GM21423 (cell line): ENCODE measurements around the gene AHSA1.

Source experiments
- ATAC-seq: cut with Tn5 transposase; IDR thresholded peaks from one replicate; pipeline ENCODE4 v1.9.1; 2021; ENCODE audit warnings: mild to moderate bottlenecking, moderate library complexity; ENCODE audit not compliant: unreplicated experiment

Gene AHSA1

DNA sequence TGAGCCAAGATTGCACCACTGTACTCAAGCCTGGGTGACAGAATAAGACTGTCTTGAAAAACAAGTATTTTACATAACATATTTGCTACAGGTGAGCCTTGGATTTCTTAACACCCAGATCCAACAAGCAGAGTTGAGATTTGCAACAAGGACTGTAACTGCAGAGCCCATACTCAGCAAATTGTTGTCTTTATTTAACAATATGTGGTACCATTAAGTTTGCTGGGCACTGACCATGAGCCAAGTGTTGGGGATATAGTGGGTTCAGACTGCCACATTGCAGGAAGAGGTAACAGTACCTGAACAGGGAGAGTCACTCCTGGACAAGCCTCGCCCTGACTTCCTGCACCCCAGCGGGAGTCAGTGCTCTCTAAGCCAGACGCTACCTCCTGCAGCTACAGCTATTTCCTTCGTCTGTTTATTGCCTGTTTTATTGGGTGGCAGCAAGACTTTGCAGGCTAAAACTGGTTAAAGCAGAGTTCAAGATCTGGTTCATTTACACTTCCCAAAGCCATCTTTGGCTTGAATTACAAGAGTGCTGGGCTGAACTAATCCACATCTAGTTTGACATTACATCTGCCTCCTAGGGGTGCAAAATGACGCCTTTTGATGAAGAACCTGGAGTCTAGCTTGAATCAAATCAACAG lies 12.5 kb downstream of the AHSA1 start:
- ATAC-seq, result no peak

DNA sequence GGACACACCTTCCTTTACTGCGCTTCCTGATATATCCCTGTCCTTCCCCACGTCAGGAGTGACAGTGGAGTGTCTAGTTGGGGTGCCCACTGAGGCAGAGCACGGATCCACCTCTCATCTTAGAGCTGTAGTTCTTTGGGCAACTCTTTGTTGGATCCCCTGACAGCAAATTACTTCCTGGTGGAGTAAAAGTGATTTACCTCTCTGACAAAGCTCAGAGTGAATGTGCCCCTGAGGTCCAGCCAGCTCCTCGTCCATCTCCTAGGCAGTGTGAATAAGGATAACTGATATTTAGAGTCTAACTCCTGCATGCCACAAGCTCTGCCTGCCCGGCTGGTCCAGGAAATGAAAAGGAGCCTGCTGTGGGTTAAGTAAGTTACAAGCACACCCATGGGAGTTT lies 16.0 kb downstream of the AHSA1 start:
- no peak for ATAC-seq

DNA sequence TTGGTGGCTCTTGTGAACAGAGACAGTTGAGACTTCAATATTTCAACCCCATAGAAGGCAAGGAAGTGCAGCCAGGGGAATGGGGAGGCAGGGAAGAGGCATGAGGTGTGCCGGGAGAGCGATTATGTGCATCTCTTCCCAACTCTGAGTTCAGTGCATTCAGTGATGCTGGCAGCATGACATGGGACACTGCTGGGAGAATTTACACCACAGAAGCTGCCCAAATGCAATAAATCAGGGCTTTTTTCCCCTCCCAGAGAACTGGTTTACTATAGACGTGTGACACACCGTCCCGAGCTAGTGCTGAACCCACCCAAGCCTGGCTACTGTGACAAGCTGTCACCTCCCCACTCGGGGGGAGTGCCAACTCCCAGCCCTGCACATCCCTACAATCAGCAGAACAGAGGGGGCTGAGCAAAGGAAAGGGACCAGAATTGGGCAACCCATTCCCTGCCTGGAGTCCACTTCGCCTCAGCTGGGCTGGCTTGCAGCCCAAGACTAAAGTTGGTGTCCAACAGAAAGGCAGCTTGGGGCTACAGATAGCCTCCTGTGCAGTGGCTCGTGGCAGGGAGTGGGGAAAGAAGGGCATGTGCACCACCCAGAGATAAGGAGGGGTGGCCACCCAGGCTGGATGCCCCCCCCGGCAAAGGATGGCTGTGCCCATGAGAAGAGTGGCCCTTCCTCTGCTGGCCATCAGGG lies 16.7 kb downstream of the AHSA1 start:
- ATAC-seq, result no peak

DNA sequence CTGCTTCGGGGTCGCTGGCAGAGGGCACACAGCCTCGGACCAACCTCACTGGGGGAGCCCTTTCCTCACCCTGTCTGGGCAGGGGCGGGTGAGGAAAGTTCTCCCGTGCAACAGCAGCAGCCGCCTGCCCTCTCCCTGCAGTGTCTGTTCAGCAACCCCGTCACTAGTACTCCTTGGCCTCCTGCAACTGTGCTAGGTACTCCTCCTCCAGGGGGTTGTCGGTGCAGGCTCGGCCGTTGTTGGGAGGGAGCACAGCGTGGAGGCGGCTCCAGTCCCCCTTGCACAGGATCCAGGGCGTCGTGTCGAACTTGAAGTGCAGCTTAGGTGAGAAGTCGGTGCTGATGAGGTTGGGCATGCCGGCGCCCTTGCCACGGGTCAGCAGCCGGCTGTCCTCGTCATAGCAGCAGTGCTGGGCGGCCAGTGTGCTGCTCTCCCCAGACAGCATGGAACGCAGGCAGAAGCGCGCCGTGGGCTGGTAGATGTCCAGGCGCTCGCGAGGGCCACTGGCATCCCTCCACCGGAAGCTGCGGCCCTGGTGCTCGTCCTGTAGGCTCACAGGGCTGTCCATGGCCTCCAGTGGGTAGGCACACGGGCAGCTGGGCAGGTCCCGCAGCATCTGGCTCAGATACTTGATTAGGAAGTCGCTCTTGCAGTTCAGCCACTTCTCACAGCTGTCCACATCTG lies 17.7 kb downstream of the AHSA1 start:
- ATAC-seq, result no peak

DNA sequence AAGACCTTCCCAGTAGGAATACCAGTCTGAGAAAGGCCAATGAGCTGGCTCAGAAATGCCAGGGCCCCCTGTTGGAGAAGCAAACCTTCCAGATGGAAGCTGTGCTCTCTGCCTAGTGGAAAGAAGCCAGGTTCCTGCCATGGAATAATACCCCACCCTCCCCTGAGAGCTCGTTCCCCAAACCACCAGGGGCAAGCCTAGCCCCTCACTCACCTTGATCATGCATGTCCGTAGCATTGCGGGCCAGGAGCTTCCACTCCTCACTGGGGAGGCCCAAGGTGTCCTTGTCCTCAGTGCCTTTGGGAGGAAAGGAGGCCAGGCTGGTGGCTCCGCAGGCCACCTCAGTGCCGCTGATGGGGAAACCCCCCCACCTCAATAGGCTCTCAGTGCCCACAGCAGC lies 20.1 kb downstream of the AHSA1 start:
- ATAC-seq, result no peak

DNA sequence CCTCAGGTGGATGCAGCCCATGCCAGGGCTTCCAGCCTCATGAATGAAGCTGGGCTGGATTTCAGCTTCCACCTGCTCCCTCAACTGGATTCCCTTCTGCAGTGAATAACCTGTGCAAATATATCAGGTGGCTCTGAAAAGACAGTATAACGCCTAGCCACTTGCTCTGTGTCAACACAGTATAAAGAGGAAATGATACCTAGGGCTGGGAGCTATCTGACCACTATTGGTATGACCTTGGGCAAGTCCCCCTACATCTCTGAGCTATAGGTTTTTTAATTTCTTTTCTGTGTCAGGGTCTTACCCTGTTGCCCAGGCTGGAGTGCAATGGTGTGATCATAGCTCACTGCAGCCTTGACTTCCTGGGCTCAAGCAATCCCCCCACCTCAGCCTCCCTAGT lies 20.9 kb downstream of the AHSA1 start:
- peak; percentile 88 for ATAC-seq

DNA sequence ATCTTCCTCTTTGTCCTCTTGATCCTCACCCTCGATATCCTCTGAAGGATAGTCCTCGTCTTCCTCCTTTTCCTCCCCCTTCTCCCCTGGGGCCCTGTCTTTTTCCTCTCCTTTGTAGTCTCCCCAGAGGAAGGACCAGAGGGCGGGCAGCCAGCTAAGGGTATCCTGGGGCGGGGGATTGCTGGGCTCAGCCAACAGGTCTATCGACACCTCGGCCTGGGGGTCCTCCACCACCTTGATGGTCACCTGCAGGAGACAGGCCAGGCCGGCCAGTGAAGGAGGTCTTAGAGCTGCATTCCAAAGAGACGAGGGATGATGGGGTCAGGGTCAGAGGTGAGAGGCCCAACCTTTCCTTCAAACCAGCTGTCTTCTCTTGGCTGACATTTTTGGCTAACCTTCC lies 24.5 kb downstream of the AHSA1 start:
- no peak for ATAC-seq

DNA sequence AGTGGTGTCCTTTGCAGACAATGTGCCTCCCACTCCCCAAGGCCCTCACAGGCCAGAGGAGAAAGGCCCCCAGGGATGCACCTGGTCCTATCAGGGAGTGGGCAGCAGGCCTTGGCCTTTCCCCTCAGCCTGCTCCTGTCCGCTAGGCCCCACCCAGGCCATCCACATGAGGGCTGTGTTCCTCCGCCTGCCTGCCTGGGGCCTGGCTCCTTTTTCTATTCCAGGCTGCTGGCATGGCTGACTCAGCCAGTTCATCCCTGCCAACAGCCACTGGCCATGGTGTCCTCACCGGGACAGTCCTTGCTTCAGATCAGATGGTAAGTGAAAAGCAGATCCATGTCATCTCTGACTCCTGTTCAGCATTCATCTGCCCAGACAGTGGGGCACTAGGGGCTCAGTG lies 27.4 kb downstream of the AHSA1 start:
- no peak for ATAC-seq

DNA sequence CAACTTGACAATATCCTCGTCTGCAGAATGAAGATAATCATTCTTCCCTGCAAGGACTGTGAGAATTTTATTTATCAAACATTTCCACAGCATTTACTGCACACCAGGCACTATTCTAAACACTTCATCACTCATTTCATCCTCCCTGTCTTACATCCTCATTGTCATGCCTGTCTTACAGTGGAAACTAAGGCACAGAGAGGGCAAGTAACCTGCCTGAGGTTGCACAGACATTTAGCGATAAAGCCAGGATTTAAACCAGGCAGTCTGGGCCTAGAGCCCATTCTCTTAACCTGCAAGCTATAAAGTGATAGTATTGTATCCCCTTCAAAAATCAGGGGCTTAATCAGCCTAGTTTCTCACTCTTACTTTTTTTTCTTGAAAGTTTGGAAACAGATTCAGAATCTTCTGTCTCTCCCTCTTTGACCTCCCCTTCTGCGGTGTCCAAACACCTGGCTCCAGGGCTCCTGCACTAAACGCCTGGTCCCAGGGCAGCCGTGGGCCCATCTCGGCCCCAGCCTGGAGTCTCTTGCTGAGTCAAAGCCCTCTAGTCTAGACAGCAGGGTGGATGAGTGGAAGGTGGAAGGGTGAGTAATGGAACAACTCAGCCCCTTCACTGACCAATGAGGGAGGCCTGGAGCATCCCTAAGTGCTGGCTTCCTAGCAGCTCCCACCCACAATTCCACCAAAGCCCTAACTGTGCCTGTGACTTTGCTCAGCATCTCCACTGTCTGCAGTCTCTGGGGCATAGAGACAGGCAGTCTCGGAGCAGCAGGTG lies 28.2 kb downstream of the AHSA1 start:
- no peak for ATAC-seq

DNA sequence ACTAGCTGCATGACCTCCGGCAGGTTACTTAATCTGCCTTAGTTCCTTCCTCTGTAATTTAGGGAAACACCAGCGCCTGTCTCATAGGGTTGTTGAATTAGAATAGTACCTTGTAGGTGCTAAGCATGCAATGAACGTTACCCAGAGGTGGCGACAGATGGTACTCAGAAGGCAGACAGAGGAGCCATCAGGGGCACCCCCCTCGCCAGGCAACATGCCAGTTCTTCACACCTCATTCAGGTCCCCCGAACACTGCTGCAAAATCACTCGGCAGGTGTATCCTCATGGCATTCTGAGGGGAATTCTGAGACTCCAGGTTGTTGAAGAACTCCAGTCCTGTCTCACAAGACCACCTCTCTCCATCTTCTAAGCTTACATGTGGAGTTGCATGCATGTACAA lies 30.7 kb downstream of the AHSA1 start:
- no peak for ATAC-seq

DNA sequence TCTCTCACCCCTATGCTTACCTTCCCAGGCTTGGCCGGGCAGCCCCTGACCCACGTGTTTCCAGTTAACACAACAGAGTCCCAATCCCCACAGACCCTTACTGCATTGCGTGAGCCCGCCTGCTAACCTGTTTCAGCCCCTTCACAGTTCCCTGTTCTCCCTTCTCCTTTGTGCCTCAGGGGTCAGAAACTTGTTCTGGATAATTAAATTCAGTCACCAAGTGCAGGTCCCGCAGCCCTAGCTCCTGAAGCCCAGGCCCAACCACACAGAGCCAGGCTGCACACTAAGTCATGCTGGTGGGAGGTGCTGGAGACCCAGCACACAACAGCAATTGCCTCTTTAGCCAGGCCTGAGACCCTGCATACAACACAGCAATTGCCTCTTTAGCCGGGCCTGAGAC lies 31.1 kb downstream of the AHSA1 start:
- ATAC-seq, result no peak

DNA sequence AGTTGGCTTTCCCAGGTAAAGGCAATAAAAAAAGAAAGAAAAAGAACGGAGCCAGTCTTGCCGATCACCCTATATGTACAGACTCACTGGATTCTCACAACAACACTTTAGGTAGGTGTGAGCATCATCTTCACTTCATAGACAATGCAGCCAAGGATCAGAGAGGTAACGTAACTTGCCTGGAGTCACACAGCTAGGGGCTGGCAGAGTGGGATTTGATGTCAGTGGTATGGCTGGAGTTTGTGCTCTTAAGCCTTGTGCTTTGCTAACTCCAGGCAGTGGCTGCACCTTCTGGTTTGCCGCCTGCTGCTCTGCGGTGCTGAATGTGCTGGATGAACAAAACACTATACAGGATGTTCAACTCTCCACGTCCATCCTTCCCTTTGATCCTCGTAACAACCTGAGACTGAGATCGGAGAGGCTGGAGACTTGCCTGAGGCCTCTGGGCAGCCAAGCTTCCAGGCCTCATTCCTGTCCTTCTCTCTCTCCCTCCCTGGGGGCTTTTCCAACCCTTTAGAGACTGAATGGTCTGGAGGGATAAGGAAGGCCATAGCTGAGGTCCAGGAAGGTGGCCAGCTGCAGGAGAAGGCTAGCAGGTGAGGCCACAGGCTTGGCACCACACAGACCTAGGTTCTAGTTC lies 32.6 kb downstream of the AHSA1 start:
- no peak for ATAC-seq

DNA sequence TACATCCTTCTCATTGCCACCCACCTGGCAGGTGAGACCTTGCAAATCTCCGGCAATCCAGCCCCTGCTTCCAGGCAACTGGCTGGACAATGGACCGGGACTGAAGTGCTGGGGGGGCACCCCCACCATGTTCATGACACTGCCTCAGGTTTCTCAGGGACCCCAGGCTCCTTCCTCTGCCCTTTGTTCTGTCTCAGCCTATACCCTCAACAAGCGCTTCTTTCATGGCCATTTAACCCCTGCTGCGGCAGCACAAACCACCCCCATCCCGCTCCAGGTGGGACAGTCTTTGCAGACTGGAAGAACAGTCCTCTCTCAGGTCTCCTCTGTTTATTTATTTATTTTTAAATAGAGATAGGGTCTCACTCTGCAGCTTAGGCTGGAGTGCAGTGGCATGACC lies 33.2 kb downstream of the AHSA1 start:
- ATAC-seq, result no peak

DNA sequence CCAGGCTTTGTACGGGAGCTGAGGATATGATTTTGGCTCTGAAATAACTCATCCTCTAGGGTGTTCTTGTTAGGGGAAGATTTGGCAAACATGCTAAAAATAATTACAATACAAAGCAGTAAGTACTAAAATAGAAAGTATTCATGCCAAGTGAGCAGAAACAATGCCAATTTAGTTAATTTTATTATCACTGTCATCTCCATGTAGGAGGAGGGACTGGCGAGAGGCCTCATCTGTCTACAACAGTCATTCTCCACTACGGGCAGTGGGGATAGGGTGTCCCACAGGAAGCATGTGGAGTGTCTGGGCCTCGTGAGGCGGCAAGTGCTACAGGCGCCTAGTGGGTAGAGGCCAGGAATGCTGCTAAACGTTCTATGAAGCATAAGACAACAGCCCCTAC lies 37.4 kb downstream of the AHSA1 start:
- ATAC-seq, result no peak

DNA sequence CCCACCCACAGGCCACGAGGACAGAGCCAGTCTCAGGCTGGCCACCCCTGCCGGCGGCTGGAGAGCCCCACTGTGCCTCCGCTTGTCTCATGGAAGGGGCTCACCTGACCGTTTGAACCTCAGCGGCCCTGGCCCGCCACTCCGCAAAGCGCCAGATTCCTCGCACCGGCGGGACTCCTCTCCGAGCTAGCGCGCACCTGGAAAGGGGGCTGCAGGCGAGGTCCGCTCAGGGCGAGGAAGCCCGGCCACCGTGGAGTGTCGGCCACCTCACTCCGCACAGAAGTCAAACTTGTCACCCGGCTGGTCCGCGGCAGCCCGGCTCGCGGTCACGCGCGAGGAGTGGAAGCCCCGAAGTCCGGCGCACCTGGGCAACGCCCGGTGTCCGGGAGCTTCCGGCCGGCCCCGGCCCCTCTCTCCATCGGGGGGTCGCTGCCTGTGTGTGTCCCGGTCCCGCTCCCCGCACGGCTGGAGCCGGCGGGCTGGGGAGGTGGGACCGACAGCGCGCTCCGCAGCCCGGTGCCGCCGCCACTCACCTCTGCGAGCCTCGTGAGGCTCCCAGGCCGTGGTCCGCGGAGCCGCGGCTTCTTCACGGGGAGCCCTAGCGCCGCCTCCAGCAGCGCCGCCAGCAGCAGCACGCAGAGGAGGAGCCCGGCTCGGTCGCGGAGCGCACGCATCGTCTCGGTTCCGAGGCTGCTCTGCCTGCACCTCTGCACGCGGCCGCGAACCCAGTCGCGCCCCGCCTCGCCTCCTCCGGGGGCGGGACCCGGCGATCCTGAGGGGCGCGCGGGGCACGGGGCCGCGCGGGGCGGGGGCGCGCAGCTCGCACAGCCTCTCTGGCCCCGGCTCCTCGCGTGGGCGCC lies 40.5 kb downstream of the AHSA1 start, which contains the start of gene ISM2:
Gene ISM2, minus strand, starts transcription at position 697 of the 860 bp plus-strand sequence. Its CDS starts 23 bp downstream, at position 674.
- ATAC-seq, result peak; percentile 61

DNA sequence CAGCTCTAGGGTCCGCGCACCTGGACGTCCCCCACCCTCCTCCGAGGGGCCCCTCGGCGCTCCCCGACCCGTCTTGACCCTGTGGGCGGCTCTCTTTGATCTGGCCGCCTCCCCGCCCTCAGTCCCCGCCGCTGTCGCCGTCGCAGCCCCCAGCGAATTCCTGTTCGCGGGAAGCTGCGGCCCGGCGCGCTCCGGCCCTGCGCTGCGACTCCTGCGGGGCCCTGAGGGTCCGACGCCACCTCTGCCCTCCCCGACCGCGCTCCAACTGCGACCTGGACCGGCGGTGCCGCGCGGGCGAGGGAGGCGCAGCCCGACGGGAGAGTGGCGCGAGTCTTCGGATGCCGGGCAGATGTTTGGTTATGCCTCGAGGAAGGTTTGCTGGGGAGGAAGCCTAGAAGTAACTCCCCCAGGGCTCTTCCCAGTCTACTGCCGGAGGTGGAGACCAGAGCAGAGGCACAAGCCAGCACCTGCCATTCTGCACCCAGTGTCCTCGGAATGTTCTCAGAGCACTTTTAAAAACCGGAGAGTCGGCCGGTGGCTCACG lies 41.2 kb downstream of the AHSA1 start:
- peak; percentile 18 for ATAC-seq

DNA sequence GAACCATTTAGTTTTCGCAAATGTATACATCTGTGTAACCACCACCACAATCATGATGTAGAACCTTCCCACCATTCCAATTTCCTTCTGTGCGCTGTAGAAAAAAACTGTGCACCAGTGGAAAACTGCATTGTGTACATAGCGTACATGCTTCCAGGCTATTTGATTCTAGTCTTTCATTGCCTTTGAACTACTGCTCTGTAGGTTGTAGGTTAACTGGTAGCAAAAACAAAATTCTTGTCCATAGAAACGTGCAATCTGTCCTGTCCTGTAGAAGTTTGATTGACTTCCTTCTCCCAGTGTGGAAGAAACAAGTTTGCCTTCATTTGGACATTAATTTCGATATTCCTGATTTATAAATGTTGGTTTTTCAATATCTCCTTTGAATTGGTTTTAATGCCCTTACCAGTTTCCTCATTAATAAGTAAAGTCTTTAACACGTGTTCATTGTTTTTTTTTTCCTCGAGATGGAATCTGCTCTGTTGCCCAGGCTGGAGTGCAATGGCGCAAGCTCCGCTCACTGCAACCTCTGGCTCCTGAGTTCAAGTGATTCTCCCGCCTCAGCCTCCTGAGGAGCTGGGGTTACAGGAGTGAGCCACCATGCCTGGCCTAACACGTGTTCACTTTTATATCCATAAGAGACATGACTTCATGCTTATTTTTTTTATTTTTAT lies 44.4 kb downstream of the AHSA1 start:
- ATAC-seq, result no peak

DNA sequence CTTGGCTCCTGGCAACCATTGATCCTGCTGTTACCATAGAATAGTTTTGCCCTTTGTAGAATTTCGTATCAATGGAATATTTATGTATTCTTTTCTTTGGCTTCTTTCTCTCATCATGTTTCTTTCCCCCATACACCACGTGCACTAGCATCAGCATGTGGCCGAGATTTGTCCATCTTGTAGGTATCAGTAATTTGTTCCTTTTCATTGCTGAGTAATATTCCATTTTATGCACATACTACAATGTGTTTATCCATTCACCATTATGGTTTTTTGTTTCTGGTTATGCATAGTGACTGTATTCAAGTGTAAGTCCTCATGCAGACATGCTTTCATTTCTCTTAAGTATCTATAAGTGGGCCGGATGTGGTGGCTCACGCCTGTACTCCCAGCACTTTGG lies 45.2 kb downstream of the AHSA1 start:
- no peak for ATAC-seq

DNA sequence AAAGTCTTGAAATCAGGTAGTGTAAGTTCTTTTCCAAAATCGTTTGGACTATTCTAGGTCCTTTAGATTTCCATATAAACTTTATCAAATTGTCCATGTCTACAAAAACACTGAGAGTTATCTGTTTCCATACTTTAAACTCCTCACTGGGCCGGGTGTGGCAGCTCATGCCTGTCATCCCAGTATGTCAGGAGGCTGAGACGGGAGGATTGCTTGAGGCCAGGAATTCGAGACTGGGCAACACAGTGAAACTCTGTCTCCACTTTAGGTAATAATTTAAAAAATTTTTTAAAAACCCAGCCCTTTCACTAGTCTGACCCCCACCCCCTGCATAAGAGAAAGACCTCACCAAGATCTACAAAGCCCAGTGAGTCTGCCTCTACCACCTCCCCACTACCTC lies 47.1 kb downstream of the AHSA1 start:
- no peak for ATAC-seq
